Measurements from ENCODE around the gene FHOD1. TPM values are rescaled to one million over a fixed set of nuclear protein-coding genes. Genes with fewer than 3 reads are reported as not detected.

The FHOD1 gene
- total and polyA plus RNA-seq, 7 donors: 4.8 to 25.2 (median 9.2) TPM

DNA sequence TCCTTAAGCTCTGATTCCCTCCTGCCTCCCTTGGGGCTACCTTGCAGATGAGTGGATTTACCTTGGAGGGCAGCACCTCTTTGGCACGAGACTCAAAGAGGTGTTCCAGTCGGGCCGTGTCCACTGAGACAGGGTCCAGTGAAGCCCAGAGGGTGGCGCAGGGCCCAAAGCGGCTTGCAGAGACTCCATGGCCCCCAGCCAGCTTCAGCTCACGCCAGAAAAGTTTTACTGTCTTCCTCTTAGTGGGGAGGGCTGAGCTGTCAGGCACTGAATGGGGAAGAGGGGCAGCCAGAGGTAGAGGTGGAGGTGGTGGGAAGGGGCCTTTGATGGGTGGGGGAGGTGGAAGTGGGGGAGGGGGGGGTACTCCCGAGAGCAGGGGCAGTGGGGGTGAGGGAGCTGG is 13.7 kb downstream of the FHOD1 start:
- H3K27ac ChIP-seq: no peak overlapping the region
- TF ChIP-seq POLR2AphosphoS5 (IDR thresholded peaks at IDR 0.05): no peak
- no peak for TF ChIP-seq EP300 (IDR thresholded peaks at IDR 0.05)
- TF ChIP-seq POLR2A (IDR thresholded peaks at IDR 0.05): no peak
- no peak for TF ChIP-seq CTCF (IDR thresholded peaks at IDR 0.05)

DNA sequence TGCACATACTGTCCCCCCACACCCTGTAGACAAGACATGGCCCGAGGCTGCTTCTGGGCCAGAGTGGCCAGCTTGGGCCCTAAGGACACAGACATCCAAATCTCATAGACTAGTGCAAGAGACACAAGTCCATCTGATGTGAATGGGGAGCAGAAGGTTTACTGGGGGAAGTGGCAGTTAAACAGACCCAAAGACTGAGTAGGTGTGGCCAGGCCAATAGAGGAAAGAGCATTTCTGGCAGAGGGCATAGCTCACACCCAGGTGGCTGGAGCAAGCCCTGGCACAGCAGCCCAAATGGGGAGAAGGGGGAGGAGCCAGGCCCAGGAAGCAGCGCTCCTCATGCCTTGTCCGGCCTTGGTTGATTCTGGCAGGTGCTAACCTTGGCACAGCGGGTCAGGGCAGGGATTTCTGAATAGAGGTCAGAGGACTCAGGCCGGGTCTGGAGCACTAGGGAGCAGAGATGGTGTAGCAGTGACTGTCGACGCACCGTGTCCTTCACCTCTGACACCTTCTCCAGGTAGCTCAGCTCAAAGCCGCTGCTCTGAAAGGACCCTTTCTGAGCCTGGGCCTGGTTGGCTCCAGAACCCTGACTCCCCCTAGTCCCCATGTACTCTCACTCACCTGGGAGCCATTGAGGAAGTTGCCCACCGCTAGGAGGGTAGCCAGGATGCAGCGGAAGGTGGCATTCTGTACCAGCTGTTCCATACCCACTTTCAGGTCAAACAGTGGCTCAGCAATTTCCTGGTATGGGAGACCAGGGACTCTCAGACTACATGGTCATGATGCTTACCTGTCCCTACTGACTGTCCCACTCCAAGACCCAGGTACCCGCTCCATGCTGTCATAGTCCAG is 16.2 kb downstream of the FHOD1 start:
- peaks cover 0 to 19% (median 16%) of the 10 kb centered on the region in 4 donors for H3K4me1 ChIP-seq
- intact Hi-C loops (cut with DNase I): no loop called here
- H3K27me3 ChIP-seq: no peaks in the 10 kb centered on the region
- H3K36me3 ChIP-seq: peaks cover 12 to 69% (median 39%) of the 10 kb centered on the region in 4 donors
- no peak overlapping the region for H3K4me3 ChIP-seq
- no peaks in the 10 kb centered on the region for H3K9me3 ChIP-seq
- DNase-seq: no peak
- H3K27ac ChIP-seq: no peak overlapping the region
- TF ChIP-seq POLR2AphosphoS5 (IDR thresholded peaks at IDR 0.05): no peak
- TF ChIP-seq EP300 (IDR thresholded peaks at IDR 0.05): no peak
- no peak for TF ChIP-seq CTCF (IDR thresholded peaks at IDR 0.05)
- TF ChIP-seq POLR2A (IDR thresholded peaks at IDR 0.05): no peak
- WGBS, 2 donors: 80 to 88% methylated on average over 12 of the region's 12 CpGs

More for the DNA sequence above, 13.7 kb downstream of the FHOD1 start:
- peaks cover 0 to 1% (median 0%) of the 10 kb centered on the region in 4 donors for H3K4me1 ChIP-seq
- H3K4me3 ChIP-seq: no peak overlapping the region
- 78 to 82% methylated on average over 7 of the region's 7 CpGs for WGBS, 2 donors
- no peak for DNase-seq
- no peaks in the 10 kb centered on the region for H3K27me3 ChIP-seq
- H3K9me3 ChIP-seq: no peaks in the 10 kb centered on the region
- intact Hi-C loops (cut with DNase I): no loop called here
- H3K36me3 ChIP-seq: peaks cover 14 to 88% (median 53%) of the 10 kb centered on the region in 4 donors

GRCh38 chr16:67229906-67230808 is 17.1 kb downstream of the FHOD1 start:
- TF ChIP-seq CTCF (IDR thresholded peaks at IDR 0.05) (no peak), EP300 (IDR thresholded peaks at IDR 0.05) (no peak), POLR2AphosphoS5 (IDR thresholded peaks at IDR 0.05) (no peak), POLR2A (IDR thresholded peaks at IDR 0.05) (no peak)
- 88 to 93% methylated on average over 32 of the region's 32 CpGs for WGBS, 2 donors

GRCh38 chr16:67228905-67229304 is 18.4 kb downstream of the FHOD1 start:
- no peak overlapping the region for H3K27ac ChIP-seq
- H3K4me3 ChIP-seq: no peak overlapping the region
- peaks cover 0 to 26% (median 21%) of the 10 kb centered on the region in 4 donors for H3K4me1 ChIP-seq
- intact Hi-C loops (cut with DNase I): loop anchor here (5.0 kb wide), 1 partner anchor 618 kb away; the partner anchor contains the start of genes CENPT and NUTF2
- H3K27me3 ChIP-seq: no peaks in the 10 kb centered on the region
- 80 to 91% methylated on average over 9 of the region's 9 CpGs for WGBS, 2 donors
- no peaks in the 10 kb centered on the region for H3K9me3 ChIP-seq
- TF ChIP-seq POLR2AphosphoS5 (IDR thresholded peaks at IDR 0.05) (no peak), POLR2A (IDR thresholded peaks at IDR 0.05) (no peak), CTCF (IDR thresholded peaks at IDR 0.05) (no peak), EP300 (IDR thresholded peaks at IDR 0.05) (no peak)
- no peak for DNase-seq
- H3K36me3 ChIP-seq: peaks cover 12 to 52% (median 37%) of the 10 kb centered on the region in 4 donors

More at GRCh38 chr16:67229906-67230808, 17.1 kb downstream of the FHOD1 start:
- no peak for DNase-seq
- intact Hi-C loops (cut with DNase I): loop anchor here (5.0 kb wide), 1 partner anchor 617 kb away; the partner anchor contains the start of genes CENPT and NUTF2
- H3K27ac ChIP-seq: no peak overlapping the region
- no peaks in the 10 kb centered on the region for H3K27me3 ChIP-seq
- peaks cover 0 to 26% (median 21%) of the 10 kb centered on the region in 4 donors for H3K4me1 ChIP-seq
- no peaks in the 10 kb centered on the region for H3K9me3 ChIP-seq
- H3K36me3 ChIP-seq: peaks cover 12 to 64% (median 37%) of the 10 kb centered on the region in 4 donors
- H3K4me3 ChIP-seq: no peak overlapping the region
